Duodenal mucosa (tissue), 2 donors: ENCODE measurements around the gene DDX41.
"Not testable (repeated sequence)": the region's sequence is repeated elsewhere in the genome, so short reads cannot be mapped to it uniquely, and the experiment has no call there.

Source experiments
- H3K27ac ChIP-seq: one replicate; pipeline ENCODE4 v1.7.0; 2013; ENCODE audit warnings: low read depth, low read length
- H3K27me3 ChIP-seq, 2 donors: one replicate each; pipeline ENCODE4 v1.7.0; 2013; ENCODE audit warnings: low read length in 2 of 2, control low read depth in 1 of 2; ENCODE audit not compliant: insufficient read depth in 2 of 2, control insufficient read depth in 1 of 2
- H3K36me3 ChIP-seq, 2 donors: one replicate each; pipeline ENCODE4 v1.7.0; 2013; ENCODE audit warnings: low read length in 2 of 2, control low read depth in 1 of 2; ENCODE audit not compliant: insufficient read depth in 2 of 2, control insufficient read depth in 1 of 2
- H3K4me1 ChIP-seq, 2 donors: one replicate each; pipeline ENCODE4 v1.7.0; 2013; ENCODE audit warnings: low read length in 2 of 2, control low read depth in 1 of 2; ENCODE audit not compliant: insufficient read depth in 2 of 2, control insufficient read depth in 1 of 2
- H3K4me3 ChIP-seq, 2 donors: one replicate each; pipeline ENCODE4 v1.7.0; 2013; ENCODE audit warnings: low read length in 2 of 2, low read depth in 1 of 2
- H3K9ac ChIP-seq, 2 donors: one replicate each; pipeline ENCODE4 v1.7.0; 2013; ENCODE audit warnings: low read length in 2 of 2, low read depth in 1 of 2
- H3K9me3 ChIP-seq, 2 donors: one replicate each; pipeline ENCODE4 v1.7.0; 2013; ENCODE audit warnings: low read length in 2 of 2, control low read depth in 1 of 2; ENCODE audit not compliant: control insufficient read depth in 1 of 2

The DDX41 gene

GRCh38 chr5:177537389-177538361 is 20.9 kb upstream of the DDX41 start:
- Histone ChIP-seq H3K27me3 (no peaks in the 10 kb centered on the region), H3K9me3 (no peaks in the 10 kb centered on the region), H3K36me3 (peaks cover 38 to 59% of the 10 kb centered on the region in 2 donors), H3K4me1 (no peaks in the 10 kb centered on the region), H3K27ac (no peak overlapping the region), H3K4me3 (no peak overlapping the region), H3K9ac (no peak overlapping the region)

- Histone ChIP-seq H3K9ac (no peak overlapping the region), H3K4me1 (no peaks in the 10 kb centered on the region), H3K9me3 (no peaks in the 10 kb centered on the region), H3K36me3 (peaks cover 46 to 65% of the 10 kb centered on the region in 2 donors), H3K27me3 (no peaks in the 10 kb centered on the region), H3K27ac (no peak overlapping the region), H3K4me3 (no peak overlapping the region)
Observed at GRCh38 chr5:177536386-177536785, 19.6 kb upstream of the DDX41 start.

- Histone ChIP-seq H3K9ac (no peak overlapping the region), H3K27me3 (no peaks in the 10 kb centered on the region), H3K9me3 (no peaks in the 10 kb centered on the region), H3K27ac (no peak overlapping the region), H3K4me1 (no peaks in the 10 kb centered on the region), H3K36me3 (peaks cover 55 to 76% of the 10 kb centered on the region in 2 donors), H3K4me3 (no peak overlapping the region)
Observed at GRCh38 chr5:177535125-177535524, 18.4 kb upstream of the DDX41 start.

- not testable (repeated sequence) for H3K9me3 ChIP-seq, H3K4me1 ChIP-seq, H3K27me3 ChIP-seq, H3K4me3 ChIP-seq, H3K9ac ChIP-seq, H3K27ac ChIP-seq
- peaks cover 62 to 79% of the 10 kb centered on the region in 2 donors for H3K36me3 ChIP-seq
Observed at GRCh38 chr5:177534433-177534832, 17.7 kb upstream of the DDX41 start.

GRCh38 chr5:177531209-177531940 is 14.6 kb upstream of the DDX41 start:
- Histone ChIP-seq H3K4me1 (no peaks in the 10 kb centered on the region), H3K9ac (no peak overlapping the region), H3K4me3 (no peak overlapping the region), H3K27ac (no peak overlapping the region), H3K9me3 (no peaks in the 10 kb centered on the region), H3K27me3 (no peaks in the 10 kb centered on the region), H3K36me3 (peaks cover 51 to 79% of the 10 kb centered on the region in 2 donors)

GRCh38 chr5:177530638-177531037 is 13.9 kb upstream of the DDX41 start:
- peaks cover 57 to 80% of the 10 kb centered on the region in 2 donors for H3K36me3 ChIP-seq
- no peaks in the 10 kb centered on the region for H3K9me3 ChIP-seq
- H3K27me3 ChIP-seq, result no peaks in the 10 kb centered on the region
- H3K4me3 ChIP-seq, result no peak overlapping the region
- H3K9ac ChIP-seq, result no peak overlapping the region
- H3K27ac ChIP-seq, result no peak overlapping the region
- H3K4me1 ChIP-seq, result no peaks in the 10 kb centered on the region

GRCh38 chr5:177529247-177530203 is 12.8 kb upstream of the DDX41 start:
- Histone ChIP-seq H3K4me3 (no peak overlapping the region), H3K27me3 (no peaks in the 10 kb centered on the region), H3K9me3 (no peaks in the 10 kb centered on the region), H3K4me1 (no peaks in the 10 kb centered on the region), H3K9ac (no peak overlapping the region), H3K27ac (no peak overlapping the region), H3K36me3 (peaks cover 55 to 89% of the 10 kb centered on the region in 2 donors)

- no peaks in the 10 kb centered on the region for H3K27me3 ChIP-seq
- no peak overlapping the region for H3K9ac ChIP-seq
- H3K9me3 ChIP-seq, result no peaks in the 10 kb centered on the region
- H3K4me1 ChIP-seq, result no peaks in the 10 kb centered on the region
- no peak overlapping the region for H3K27ac ChIP-seq
- no peak overlapping the region for H3K4me3 ChIP-seq
- H3K36me3 ChIP-seq, result peaks cover 54 to 93% of the 10 kb centered on the region in 2 donors
Observed at GRCh38 chr5:177528631-177529030, 11.9 kb upstream of the DDX41 start.

- Histone ChIP-seq H3K4me3 (no peak overlapping the region), H3K27ac (no peak overlapping the region), H3K36me3 (peaks cover 49 to 90% of the 10 kb centered on the region in 2 donors), H3K4me1 (no peaks in the 10 kb centered on the region), H3K9ac (no peak overlapping the region), H3K9me3 (no peaks in the 10 kb centered on the region), H3K27me3 (no peaks in the 10 kb centered on the region)
Observed at GRCh38 chr5:177527595-177527994, 10.8 kb upstream of the DDX41 start.
